HepG2 (cell line): ENCODE results near the gene CEMP1. TPM values are rescaled to one million over a fixed set of nuclear protein-coding genes. Genes with fewer than 3 reads are reported as not detected.
A peak's percentile ranks its signal among the peaks of the same experiment; 100 is the strongest.

Experiments used
- AKNA ChIP-seq: sonication (generic); formaldehyde crosslinking; IDR thresholded peaks from 2 replicates; pipeline ENCODE4 v1.4.0; 2020; ENCODE audit warnings: missing genetic modification reagents, borderline replicate concordance
- ATF3 ChIP-seq: sonication (generic); formaldehyde crosslinking; IDR thresholded peaks from 2 replicates; pipeline ENCODE4 v1.4.0; 2020; ENCODE audit warnings: missing genetic modification reagents
- BRCA1 ChIP-seq: sonication (generic); formaldehyde crosslinking; IDR thresholded peaks from 2 replicates; pipeline ENCODE4 v1.4.0; 2020; ENCODE audit warnings: missing genetic modification reagents
- CBFB ChIP-seq: sonication (generic); formaldehyde crosslinking; IDR thresholded peaks from 2 replicates; pipeline ENCODE4 v1.4.0; 2020; ENCODE audit warnings: missing genetic modification reagents
- HMG20A ChIP-seq: IDR thresholded peaks from 2 replicates; pipeline ENCODE4 v1.6.1; 2016; ENCODE audit warnings: borderline replicate concordance
- HNRNPK ChIP-seq: fragments of 200-400 bp; formaldehyde crosslinking; IDR thresholded peaks from 2 replicates; pipeline ENCODE4 v1.6.1; 2018; ENCODE audit warnings: low read length, low read depth, moderate library complexity, mild to moderate bottlenecking; ENCODE audit not compliant: poor library complexity, severe bottlenecking
- MAX ChIP-seq: IDR thresholded peaks from 2 replicates; pipeline ENCODE4 v1.6.1; 2012; ENCODE audit warnings: inconsistent platforms
- MED8 ChIP-seq: sonication (generic); formaldehyde crosslinking; IDR thresholded peaks from 2 replicates; pipeline ENCODE4 v1.8.1; 2023; ENCODE audit warnings: mild to moderate bottlenecking, missing genetic modification reagents; ENCODE audit not compliant: insufficient replicate concordance
- MIXL1 ChIP-seq: IDR thresholded peaks from 2 replicates; pipeline ENCODE4 v1.6.1; 2016
- NFIB ChIP-seq: sonication (generic); formaldehyde crosslinking; IDR thresholded peaks from 2 replicates; pipeline ENCODE4 v1.9.0; 2021; ENCODE audit warnings: missing genetic modification reagents, mild to moderate bottlenecking, borderline replicate concordance
- NFYB ChIP-seq: sonication (generic); formaldehyde crosslinking; IDR thresholded peaks from 2 replicates; pipeline ENCODE4 v1.4.0; 2020; ENCODE audit warnings: missing genetic modification reagents
- NONO ChIP-seq, 2 experiments: fragments of 450-650 bp in 1 of 2; sonication (generic) in 1 of 2; formaldehyde crosslinking in 1 of 2; IDR thresholded peaks in 1 of 2; conservative IDR thresholded peaks in 1 of 2; 2 replicates each; pipeline versions ENCODE4 v1.6.1 to v1.8.0; 2017 to 2022; ENCODE audit warnings: mild to moderate bottlenecking in 1 of 2, missing genetic modification reagents in 1 of 2, moderate library complexity in 1 of 2
- RFX5 ChIP-seq: IDR thresholded peaks from 2 replicates; pipeline ENCODE4 v1.6.1; 2011; ENCODE audit warnings: low read depth, low read length, improper control_type of control experiment
- ZFY ChIP-seq: sonication (generic); formaldehyde crosslinking; IDR thresholded peaks from 2 replicates; pipeline ENCODE4 v1.4.0; 2020; ENCODE audit warnings: missing genetic modification reagents
- ZKSCAN8 ChIP-seq: IDR thresholded peaks from 2 replicates; pipeline ENCODE4 v1.6.1; 2016; ENCODE audit warnings: borderline replicate concordance, missing genetic modification reagents, missing compliant biosample characterization
- ZNF430 ChIP-seq: sonication (generic); formaldehyde crosslinking; IDR thresholded peaks from 2 replicates; pipeline ENCODE4 v1.9.0; 2021; ENCODE audit warnings: mild to moderate bottlenecking, missing genetic modification reagents
- ZNF496 ChIP-seq: sonication (generic); formaldehyde crosslinking; IDR thresholded peaks from 2 replicates; pipeline ENCODE4 v1.8.1; 2023; ENCODE audit warnings: mild to moderate bottlenecking, moderate library complexity, missing genetic modification reagents; ENCODE audit not compliant: insufficient replicate concordance
- ZNF660 ChIP-seq: sonication (generic); formaldehyde crosslinking; IDR thresholded peaks from 2 replicates; pipeline ENCODE4 v1.5.1; 2020; ENCODE audit warnings: mild to moderate bottlenecking, low read depth, missing genetic modification reagents, borderline replicate concordance
- ZNF704 ChIP-seq: sonication (generic); formaldehyde crosslinking; IDR thresholded peaks from 2 replicates; pipeline ENCODE4 v1.8.1; 2023; ENCODE audit warnings: mild to moderate bottlenecking, inconsistent platforms, moderate library complexity, missing genetic modification reagents, borderline replicate concordance
- ZNF766 ChIP-seq: sonication (generic); formaldehyde crosslinking; IDR thresholded peaks from 2 replicates; pipeline ENCODE4 v1.5.0; 2020; ENCODE audit warnings: missing genetic modification reagents, borderline replicate concordance
- ZNF784 ChIP-seq: sonication (generic); formaldehyde crosslinking; IDR thresholded peaks from 2 replicates; pipeline ENCODE4 v1.5.1; 2020; ENCODE audit warnings: missing genetic modification reagents, mild to moderate bottlenecking, borderline replicate concordance
- polyA plus RNA-seq, 8 experiments: library from polyadenylated mRNA; depleted of rRNA in 3 of 8; stranded (reverse) in 7 of 8; unstranded in 1 of 8; fragments of >200 nt; fragmentation: Illumina TruSeq in 4 of 8; extraction: Trizol in 4 of 8; gene quantifications; 2 replicates each; pipeline versions ENCODE4 v1.2.1 to v1.2.3, GENCODE V29; 2011 to 2016; ENCODE audit warnings: low read depth in 4 of 8, missing spikeins in 1 of 8, mixed read lengths in 1 of 8; ENCODE audit not compliant: insufficient read depth in 1 of 8
- total RNA-seq, 5 experiments: library from RNA; depleted of rRNA; stranded (reverse); fragments of >200 nt; fragmentation: Illumina TruSeq; extraction: Trizol; gene quantifications; 2 replicates each; pipeline ENCODE4 v1.2.3, GENCODE V29; 2016; ENCODE audit warnings: low read depth in 1 of 5

Gene CEMP1
- total and polyA plus RNA-seq, 2 of the 13 experiments (the other 11 are each of a cell fraction or from before 2014, with no cell fraction given): not detected

- TF ChIP-seq ZNF430 (CRISPR knock-in tag) (0 out of 2 replicates have a peak, but pooled peaks have one; percentile 31), MAX (peak; percentile 40), CBFB (CRISPR knock-in tag) (peak; percentile 54; the same call in 1 of the 2 replicates), MIXL1 (CRISPR knock-in tag) (no peak), ZNF784 (CRISPR knock-in tag) (peak; percentile 53; the same call in 1 of the 2 replicates), NFIB (no peak), BRCA1 (CRISPR knock-in tag) (0 out of 2 replicates have a peak, but pooled peaks have one; percentile 32), RFX5 (no peak), NFYB (CRISPR knock-in tag) (peak; percentile 15; the same call in 1 of the 2 replicates), ZNF496 (no peak), NONO (IDR thresholded peaks at IDR 0.05) (no peak), NONO (CRISPR knock-in tag; conservative IDR thresholded peaks at IDR 0.05) (peak; percentile 58), ZNF660 (CRISPR knock-in tag) (no peak), ATF3 (peak; percentile 23; the same call in 1 of the 2 replicates), HNRNPK (peak; percentile 1), ZNF766 (peak; percentile 55; the same call in 1 of the 2 replicates), HMG20A (no peak), ZKSCAN8 (CRISPR knock-in tag) (no peak), ZFY (CRISPR knock-in tag) (peak; percentile 76), ZNF704 (CRISPR knock-in tag) (0 out of 2 replicates have a peak, but pooled peaks have one; percentile 14), AKNA (CRISPR knock-in tag) (no peak), MED8 (CRISPR knock-in tag) (peak; percentile 20)
These were observed 17.5 kb downstream of the CEMP1 start, which contains the start of gene ATP6V0C (continued) for GRCh38 chr16:2513405-2514332.
